Erythroblast (primary cell): ENCODE measurements around the gene ANKRD62.
"Not testable (repeated sequence)": the region's sequence is repeated elsewhere in the genome, so short reads cannot be mapped to it uniquely, and the experiment has no call there.

Experiments used
- GATA1 ChIP-seq: IDR thresholded peaks from 2 replicates; pipeline ENCODE4 v1.6.1; 2011; ENCODE audit warnings: low read depth, mild to moderate bottlenecking, control low read depth, low read length, moderate library complexity
- POLR2A ChIP-seq: IDR thresholded peaks from 2 replicates; pipeline ENCODE4 v1.6.1; 2011; ENCODE audit warnings: mild to moderate bottlenecking, low read length

DNA sequence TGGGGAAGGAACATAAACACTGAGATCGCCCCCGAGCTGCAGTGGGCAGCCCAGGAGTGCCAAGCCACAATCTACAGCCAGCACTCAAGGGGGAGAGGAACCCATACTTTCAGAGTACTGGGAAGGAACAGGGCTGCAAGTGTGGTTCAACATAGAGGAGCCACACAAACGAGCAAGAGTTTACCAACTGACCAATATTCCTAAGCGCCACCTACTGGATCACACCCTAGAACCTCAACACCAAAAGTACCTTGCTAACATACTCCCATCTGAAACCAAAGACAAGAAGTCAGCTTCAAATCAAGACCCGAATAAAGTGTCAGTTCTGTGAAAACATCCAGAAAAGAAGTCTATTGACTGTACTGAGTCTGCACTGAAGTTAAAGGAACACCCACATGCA is 55.8 kb downstream of the ANKRD62 start:
- TF ChIP-seq POLR2A, GATA1: not testable (repeated sequence)
